ENCODE data around the gene FAM217A. TPM values are rescaled to one million over a fixed set of nuclear protein-coding genes. Genes with fewer than 3 reads are reported as not detected.
A peak's percentile ranks its signal among the peaks of the same experiment; 100 is the strongest.

FAM217A gene
- total and polyA plus RNA-seq, 5 donors from 2014 or later, result 0.08 to 0.22 TPM; not detected in 3

- peaks cover 38% of the 10 kb centered on the region for H3K36me3 ChIP-seq (ENCODE audit: control insufficient read depth, insufficient read depth, low read length)
Measured at GRCh38 chr6:4030669-4031068, 48.3 kb downstream of the FAM217A start.

DNA sequence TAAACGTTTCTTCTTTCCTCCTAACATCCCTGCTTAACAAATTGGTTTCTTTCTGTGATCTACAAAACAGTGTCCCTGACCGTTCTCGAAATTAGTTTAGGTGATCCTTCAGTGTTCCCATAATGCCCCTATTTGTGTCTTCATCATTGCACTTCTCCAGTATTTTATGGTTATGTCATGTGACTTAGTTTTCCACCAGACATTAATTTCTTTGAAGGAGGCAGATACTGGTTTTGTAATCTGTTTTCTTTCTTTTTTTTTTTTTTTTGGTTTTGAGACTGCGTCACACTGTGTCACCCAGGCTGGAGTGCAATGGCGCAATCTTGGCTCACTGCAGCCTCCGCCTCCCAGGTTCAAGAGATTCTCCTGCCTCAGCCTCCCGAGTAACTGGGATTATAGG lies 49.2 kb downstream of the FAM217A start:
- H3K27me3 Mint-ChIP-seq, result no peaks in the 10 kb centered on the region
- Histone ChIP-seq H3K36me3 (ENCODE audit: control insufficient read depth, insufficient read depth, low read length) (peaks cover 37% of the 10 kb centered on the region), H3K4me1 (ENCODE audit: control insufficient read depth, insufficient read depth, low read length, poor library complexity, severe bottlenecking) (peaks cover 66% of the 10 kb centered on the region), H3K27me3 (ENCODE audit: control insufficient read depth, insufficient read depth, low read length) (no peaks in the 10 kb centered on the region), H3K9me3 (ENCODE audit: control insufficient read depth in 2 of 2, low read length in 2 of 2) (no peaks in the 10 kb centered on the region), H3K27ac (ENCODE audit: insufficient read depth, low read length, poor library complexity, severe bottlenecking) (peak overlapping the region; percentile 68), H3K4me3 (ENCODE audit: low read depth, low read length) (no peak overlapping the region)
- H3K4me3 Mint-ChIP-seq, result peak overlapping the region in 1 of 4 donors; percentile 60
- no peak for ATAC-seq (ENCODE audit: low read depth in 2 of 2)
- H3K9me3 Mint-ChIP-seq, result no peaks in the 10 kb centered on the region
- H3K27ac Mint-ChIP-seq, result peak overlapping the region in 1 of 3 donors; percentile 86
- peaks cover 42% of the 10 kb centered on the region for H3K36me3 Mint-ChIP-seq
- no peak for DNase-seq
- H3K4me1 Mint-ChIP-seq, result peaks cover 51 to 88% (median 74%) of the 10 kb centered on the region in 4 donors

More at GRCh38 chr6:4030669-4031068, 48.3 kb downstream of the FAM217A start:
- H3K27ac ChIP-seq (ENCODE audit: insufficient read depth, low read length, poor library complexity, severe bottlenecking), result peak overlapping the region; percentile 68
- H3K36me3 Mint-ChIP-seq, result peaks cover 42% of the 10 kb centered on the region
- no peaks in the 10 kb centered on the region for H3K9me3 Mint-ChIP-seq
- H3K4me3 Mint-ChIP-seq, result peak overlapping the region; percentile 13 to 60 (median 28)
- H3K4me1 ChIP-seq (ENCODE audit: control insufficient read depth, insufficient read depth, low read length, poor library complexity, severe bottlenecking), result peaks cover 58% of the 10 kb centered on the region
- ATAC-seq (ENCODE audit: low read depth in 2 of 2) (peak; percentile 90 to 93), DNase-seq (peak in 2 of 3 donors; percentile 41 to 81)
- H3K27ac Mint-ChIP-seq, result peak overlapping the region; percentile 74 to 87 (median 86)
- no peaks in the 10 kb centered on the region for H3K27me3 ChIP-seq (ENCODE audit: control insufficient read depth, insufficient read depth, low read length)
- H3K9me3 ChIP-seq (ENCODE audit: control insufficient read depth in 2 of 2, low read length in 2 of 2), result no peaks in the 10 kb centered on the region
- peak overlapping the region; percentile 23 for H3K4me3 ChIP-seq (ENCODE audit: low read depth, low read length)
- peaks cover 46 to 85% (median 71%) of the 10 kb centered on the region in 4 donors for H3K4me1 Mint-ChIP-seq
- no peaks in the 10 kb centered on the region for H3K27me3 Mint-ChIP-seq

DNA sequence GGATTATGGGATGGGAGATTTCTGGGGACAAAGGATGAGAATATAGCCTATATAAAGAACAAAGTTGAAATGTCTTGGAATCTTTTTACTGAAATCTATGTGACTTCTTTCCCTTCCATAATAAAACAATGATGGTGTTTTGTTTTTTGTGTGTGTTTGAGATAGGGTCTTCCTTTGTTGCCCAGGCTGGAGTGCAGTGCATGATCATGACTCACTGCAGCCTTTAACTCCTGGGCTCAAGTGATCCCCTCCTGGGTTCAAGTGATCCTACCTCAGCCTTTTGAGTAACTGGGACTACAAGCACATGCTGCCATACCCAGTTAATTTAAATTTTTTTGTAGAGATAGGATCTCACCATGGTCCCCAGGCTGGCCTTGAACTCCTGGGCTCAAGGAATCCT lies 50.9 kb downstream of the FAM217A start:
- peaks cover 44 to 91% (median 76%) of the 10 kb centered on the region in 4 donors for H3K4me1 Mint-ChIP-seq
- H3K4me3 ChIP-seq (ENCODE audit: low read depth, low read length), result no peak overlapping the region
- peaks cover 74% of the 10 kb centered on the region for H3K4me1 ChIP-seq (ENCODE audit: control insufficient read depth, insufficient read depth, low read length, poor library complexity, severe bottlenecking)
- H3K27ac ChIP-seq (ENCODE audit: insufficient read depth, low read length, poor library complexity, severe bottlenecking), result no peak overlapping the region
- H3K9me3 Mint-ChIP-seq, result no peaks in the 10 kb centered on the region
- H3K27me3 Mint-ChIP-seq, result no peaks in the 10 kb centered on the region
- H3K36me3 Mint-ChIP-seq, result peaks cover 40% of the 10 kb centered on the region
- H3K4me3 Mint-ChIP-seq, result no peak overlapping the region
- H3K36me3 ChIP-seq (ENCODE audit: control insufficient read depth, insufficient read depth, low read length), result peaks cover 28% of the 10 kb centered on the region
- DNase-seq (no peak), ATAC-seq (ENCODE audit: low read depth in 2 of 2) (no peak)
- no peaks in the 10 kb centered on the region for H3K9me3 ChIP-seq (ENCODE audit: control insufficient read depth in 2 of 2, low read length in 2 of 2)
- peak overlapping the region in 1 of 3 donors; percentile 86 for H3K27ac Mint-ChIP-seq
- H3K27me3 ChIP-seq (ENCODE audit: control insufficient read depth, insufficient read depth, low read length), result no peaks in the 10 kb centered on the region

DNA sequence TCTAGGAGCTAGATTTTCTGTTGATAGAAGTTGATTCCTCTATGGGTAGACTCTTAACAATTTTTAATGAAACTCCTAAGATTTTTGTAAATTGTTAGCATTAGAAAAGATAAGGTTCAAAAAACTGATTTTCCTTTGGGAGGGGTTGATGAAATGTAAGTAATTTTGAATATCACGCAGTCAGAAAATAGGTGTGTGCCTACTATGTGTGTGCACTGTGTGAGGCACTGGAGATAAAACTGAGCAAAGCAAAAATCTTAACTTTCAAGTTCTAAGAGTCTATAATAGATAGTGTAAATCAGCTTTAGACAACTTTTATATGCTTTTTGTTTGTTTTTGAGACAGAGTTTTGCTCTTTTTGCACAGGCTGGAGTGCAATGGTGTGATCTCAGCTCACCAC lies 53.3 kb downstream of the FAM217A start:
- H3K4me1 Mint-ChIP-seq, result peaks cover 38 to 91% (median 71%) of the 10 kb centered on the region in 4 donors
- Histone ChIP-seq H3K4me3 (ENCODE audit: low read depth, low read length) (peak overlapping the region; percentile 16), H3K27me3 (ENCODE audit: control insufficient read depth, insufficient read depth, low read length) (no peaks in the 10 kb centered on the region), H3K9me3 (ENCODE audit: control insufficient read depth in 2 of 2, low read length in 2 of 2) (no peaks in the 10 kb centered on the region), H3K4me1 (ENCODE audit: control insufficient read depth, insufficient read depth, low read length, poor library complexity, severe bottlenecking) (peaks cover 77% of the 10 kb centered on the region), H3K36me3 (ENCODE audit: control insufficient read depth, insufficient read depth, low read length) (peaks cover 10% of the 10 kb centered on the region), H3K27ac (ENCODE audit: insufficient read depth, low read length, poor library complexity, severe bottlenecking) (no peak overlapping the region)
- H3K4me3 Mint-ChIP-seq, result peak overlapping the region in 3 of 4 donors; percentile 15 to 93 (median 61)
- H3K9me3 Mint-ChIP-seq, result peaks cover 0 to 1% (median 0%) of the 10 kb centered on the region in 7 donors
- peaks cover 22% of the 10 kb centered on the region for H3K36me3 Mint-ChIP-seq
- DNase-seq, result no peak
- no peak for ATAC-seq (ENCODE audit: low read depth in 2 of 2)
- H3K27me3 Mint-ChIP-seq, result peaks cover 11% of the 10 kb centered on the region
- H3K27ac Mint-ChIP-seq, result no peak overlapping the region

DNA sequence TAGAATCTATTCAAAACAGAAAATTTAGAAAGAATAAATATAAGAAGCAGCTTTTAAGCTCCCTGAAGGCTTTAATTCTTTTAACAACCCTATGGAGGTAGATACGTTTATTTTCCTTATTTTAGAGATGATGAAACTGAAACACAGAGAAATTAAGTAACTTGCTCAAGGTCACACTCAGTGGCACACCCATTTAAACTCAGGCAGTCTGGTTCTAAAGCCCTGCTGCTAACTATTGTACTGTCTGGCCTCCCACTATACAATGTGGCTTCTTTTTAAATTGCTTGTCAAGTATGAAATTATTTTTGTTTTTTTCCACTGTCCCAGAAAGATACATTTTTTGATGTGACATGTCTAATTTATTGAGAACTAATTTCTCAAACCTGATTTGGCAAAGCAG lies 55.7 kb downstream of the FAM217A start:
- Histone ChIP-seq H3K9me3 (ENCODE audit: control insufficient read depth in 2 of 2, low read length in 2 of 2) (no peaks in the 10 kb centered on the region), H3K4me3 (ENCODE audit: low read depth, low read length) (peak overlapping the region; percentile 95), H3K36me3 (ENCODE audit: control insufficient read depth, insufficient read depth, low read length) (peaks cover 4% of the 10 kb centered on the region), H3K27me3 (ENCODE audit: control insufficient read depth, insufficient read depth, low read length) (no peaks in the 10 kb centered on the region), H3K27ac (ENCODE audit: insufficient read depth, low read length, poor library complexity, severe bottlenecking) (peak overlapping the region; percentile 99), H3K4me1 (ENCODE audit: control insufficient read depth, insufficient read depth, low read length, poor library complexity, severe bottlenecking) (peaks cover 77% of the 10 kb centered on the region)
- Mint-ChIP-seq H3K27me3 (peaks cover 11% of the 10 kb centered on the region), H3K4me3 (peak overlapping the region; percentile 85 to 100 (median 96)), H3K4me1 (peaks cover 38 to 86% (median 61%) of the 10 kb centered on the region in 4 donors), H3K9me3 (peaks cover 0 to 1% (median 0%) of the 10 kb centered on the region in 7 donors), H3K27ac (peak overlapping the region in 2 of 3 donors; percentile 18 to 99), H3K36me3 (peaks cover 5% of the 10 kb centered on the region)
- DNase-seq (peak in 1 of 3 donors; percentile 29), ATAC-seq (ENCODE audit: low read depth in 2 of 2) (no peak)

- peak overlapping the region; percentile 99 to 100 (median 100) for H3K27ac Mint-ChIP-seq
- peak overlapping the region; percentile 93 to 100 (median 99) for H3K4me3 Mint-ChIP-seq
- peaks cover 5% of the 10 kb centered on the region for H3K36me3 Mint-ChIP-seq
- Histone ChIP-seq H3K27me3 (ENCODE audit: control insufficient read depth, insufficient read depth, low read length) (no peaks in the 10 kb centered on the region), H3K9me3 (ENCODE audit: control insufficient read depth in 2 of 2, low read length in 2 of 2) (no peaks in the 10 kb centered on the region), H3K27ac (ENCODE audit: insufficient read depth, low read length, poor library complexity, severe bottlenecking) (peak overlapping the region; percentile 99), H3K4me1 (ENCODE audit: control insufficient read depth, insufficient read depth, low read length, poor library complexity, severe bottlenecking) (peaks cover 76% of the 10 kb centered on the region), H3K36me3 (ENCODE audit: control insufficient read depth, insufficient read depth, low read length) (peaks cover 3% of the 10 kb centered on the region), H3K4me3 (ENCODE audit: low read depth, low read length) (peak overlapping the region; percentile 95)
- H3K27me3 Mint-ChIP-seq, result peaks cover 16% of the 10 kb centered on the region
- no peak for ATAC-seq (ENCODE audit: low read depth in 2 of 2)
- peak in 2 of 3 donors; percentile 25 to 38 for DNase-seq
- peaks cover 47 to 83% (median 64%) of the 10 kb centered on the region in 4 donors for H3K4me1 Mint-ChIP-seq
- H3K9me3 Mint-ChIP-seq, result peaks cover 0 to 1% (median 0%) of the 10 kb centered on the region in 7 donors
Measured at GRCh38 chr6:4021854-4022695, 56.9 kb downstream of the FAM217A start.

DNA sequence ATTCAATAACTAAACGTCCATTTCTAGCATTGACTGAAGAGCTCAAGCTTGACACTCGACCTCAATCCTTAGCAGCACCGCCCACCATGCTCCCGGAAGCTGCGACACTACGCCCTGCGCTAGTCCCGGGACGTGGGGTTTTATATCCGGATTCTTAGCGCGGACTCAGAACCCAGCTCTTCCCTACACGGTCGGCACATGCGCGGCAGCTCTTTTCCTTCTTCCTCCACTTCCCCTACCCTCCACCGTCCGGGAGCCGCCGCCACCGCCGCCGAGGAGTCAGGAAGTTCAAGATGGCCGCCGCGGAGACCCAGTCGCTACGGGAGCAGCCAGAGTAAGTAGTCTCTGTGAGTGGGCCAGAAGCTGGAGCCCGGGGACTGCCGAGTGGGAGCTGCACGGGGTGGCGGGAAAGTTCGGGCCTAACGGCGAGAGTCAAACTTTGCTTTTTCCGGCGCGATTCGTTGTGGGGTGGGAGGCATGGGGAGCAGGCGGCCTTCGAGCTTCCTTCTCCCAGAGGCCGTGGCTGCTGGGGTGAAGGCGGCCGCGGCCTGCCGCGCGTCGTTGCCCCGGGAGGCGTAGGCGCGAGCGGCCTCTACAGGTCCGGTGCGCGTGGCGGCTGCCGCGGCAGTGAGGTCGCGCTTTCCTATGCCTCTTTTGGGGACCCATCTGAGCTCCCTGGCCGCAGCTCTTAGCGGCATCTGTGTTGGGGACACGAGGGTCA lies 57.6 kb downstream of the FAM217A start:
- H3K9me3 Mint-ChIP-seq, result peaks cover 0 to 1% (median 0%) of the 10 kb centered on the region in 7 donors
- Histone ChIP-seq H3K9me3 (ENCODE audit: control insufficient read depth in 2 of 2, low read length in 2 of 2) (no peaks in the 10 kb centered on the region), H3K27me3 (ENCODE audit: control insufficient read depth, insufficient read depth, low read length) (no peaks in the 10 kb centered on the region), H3K4me3 (ENCODE audit: low read depth, low read length) (peak overlapping the region; percentile 95), H3K4me1 (ENCODE audit: control insufficient read depth, insufficient read depth, low read length, poor library complexity, severe bottlenecking) (peaks cover 73% of the 10 kb centered on the region), H3K27ac (ENCODE audit: insufficient read depth, low read length, poor library complexity, severe bottlenecking) (peak overlapping the region; percentile 99), H3K36me3 (ENCODE audit: control insufficient read depth, insufficient read depth, low read length) (peaks cover 3% of the 10 kb centered on the region)
- peak overlapping the region; percentile 93 to 100 (median 99) for H3K4me3 Mint-ChIP-seq
- H3K4me1 Mint-ChIP-seq, result peaks cover 42 to 76% (median 59%) of the 10 kb centered on the region in 4 donors
- ATAC-seq (ENCODE audit: low read depth in 2 of 2), result peak; percentile 58 to 68
- DNase-seq, result peak; percentile 82 to 94 (median 83)
- H3K36me3 Mint-ChIP-seq, result peaks cover 5% of the 10 kb centered on the region
- peaks cover 16% of the 10 kb centered on the region for H3K27me3 Mint-ChIP-seq
- H3K27ac Mint-ChIP-seq, result peak overlapping the region; percentile 99 to 100 (median 100)
